ENCODE results near the gene LILRB3. TPM values are rescaled to one million over a fixed set of nuclear protein-coding genes. Genes with fewer than 3 reads are reported as not detected.
A peak's percentile ranks its signal among the peaks of the same experiment; 100 is the strongest.
"Not testable (repeated sequence)": the region's sequence is repeated elsewhere in the genome, so short reads cannot be mapped to it uniquely, and the experiment has no call there.

Gene LILRB3
- total RNA-seq, 1 donor from 2014 or later: not detected

DNA sequence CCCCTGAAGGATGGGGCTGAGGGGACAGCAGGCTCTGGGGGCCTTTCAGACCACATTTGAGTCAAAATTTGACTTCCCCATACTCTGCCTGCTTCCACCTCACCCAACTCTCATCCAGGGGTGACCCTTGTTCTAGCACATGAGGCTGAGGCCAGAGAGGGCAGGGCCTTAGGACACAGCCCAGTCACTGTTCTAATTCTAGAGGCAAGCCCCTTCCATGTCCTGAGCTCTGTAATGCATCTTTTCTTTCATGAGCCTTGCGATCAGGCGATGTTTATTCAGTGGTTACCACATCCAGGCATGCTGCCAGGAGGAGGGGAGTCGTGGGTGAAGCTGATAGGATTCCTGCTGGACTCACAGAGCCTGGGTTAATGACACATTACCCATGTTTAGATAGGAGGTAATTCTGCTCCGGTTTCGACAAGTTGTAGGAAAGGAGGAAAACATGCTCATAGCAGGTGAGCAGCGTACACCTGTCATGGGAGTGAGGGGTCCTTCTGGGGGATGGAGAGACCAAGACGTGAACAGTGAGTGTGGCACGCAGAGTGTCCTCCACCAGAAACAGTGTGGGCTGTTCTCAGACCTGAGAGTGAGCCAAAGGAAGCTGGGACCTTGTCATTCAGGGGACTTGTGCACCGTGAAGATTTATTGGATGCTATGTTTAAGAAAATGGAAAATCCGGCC lies 12.9 kb downstream of the LILRB3 start:
- peak overlapping the region; percentile 81 for H3K27ac Mint-ChIP-seq
- H3K36me3 Mint-ChIP-seq: peaks cover 24% of the 10 kb centered on the region
- peak in 1 of 2 experiments; percentile 79 for DNase-seq (ENCODE audit: low spot score in 2 of 2, unreplicated experiment in 2 of 2)
- H3K9me3 Mint-ChIP-seq: no peaks in the 10 kb centered on the region
- H3K4me1 Mint-ChIP-seq: peaks cover 45% of the 10 kb centered on the region
- no peaks in the 10 kb centered on the region for H3K27me3 Mint-ChIP-seq (ENCODE audit: low read depth)
- no peak for TF ChIP-seq CTCF (IDR thresholded peaks at IDR 0.05; ENCODE audit: unreplicated experiment)
- H3K4me3 Mint-ChIP-seq: no peak overlapping the region

- TF ChIP-seq CTCF (IDR thresholded peaks at IDR 0.05; ENCODE audit: unreplicated experiment): no peak
- Mint-ChIP-seq H3K27me3 (ENCODE audit: low read depth) (no peaks in the 10 kb centered on the region), H3K4me3 (no peak overlapping the region), H3K4me1 (peaks cover 52% of the 10 kb centered on the region), H3K27ac (peak overlapping the region; percentile 81), H3K9me3 (no peaks in the 10 kb centered on the region), H3K36me3 (peaks cover 26% of the 10 kb centered on the region)
- no peak for DNase-seq (ENCODE audit: low spot score in 2 of 2, unreplicated experiment in 2 of 2)
Observed at GRCh38 chr19:54209058-54209810, 13.6 kb downstream of the LILRB3 start.

DNA sequence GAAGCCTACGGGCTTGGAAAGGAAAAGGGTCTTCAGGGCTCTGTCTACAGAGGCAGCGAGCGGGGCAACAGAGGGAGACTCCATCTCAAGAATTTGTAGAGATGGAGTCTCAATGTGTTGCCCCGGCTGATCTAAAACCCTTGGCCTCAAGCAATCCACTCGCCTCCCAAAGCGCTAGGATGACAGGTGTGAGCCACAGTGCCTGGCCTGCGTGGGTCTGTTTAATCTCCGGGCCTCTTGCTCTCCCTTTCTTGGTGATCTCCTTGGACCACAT lies 14.1 kb downstream of the LILRB3 start:
- Mint-ChIP-seq H3K4me1 (peaks cover 56% of the 10 kb centered on the region), H3K36me3 (peaks cover 26% of the 10 kb centered on the region), H3K27me3 (ENCODE audit: low read depth) (no peaks in the 10 kb centered on the region), H3K4me3 (no peak overlapping the region), H3K27ac (peak overlapping the region; percentile 94), H3K9me3 (no peaks in the 10 kb centered on the region)
- no peak for TF ChIP-seq CTCF (IDR thresholded peaks at IDR 0.05; ENCODE audit: unreplicated experiment)
- DNase-seq (ENCODE audit: low spot score in 2 of 2, unreplicated experiment in 2 of 2): no peak

- no peak overlapping the region for H3K4me3 Mint-ChIP-seq
- H3K27me3 Mint-ChIP-seq (ENCODE audit: low read depth): no peaks in the 10 kb centered on the region
- H3K36me3 Mint-ChIP-seq: peaks cover 28% of the 10 kb centered on the region
Observed at GRCh38 chr19:54207983-54208783, 14.6 kb downstream of the LILRB3 start.

GRCh38 chr19:54207676-54207982 lies 15.2 kb downstream of the LILRB3 start:
- Mint-ChIP-seq H3K4me1 (peaks cover 67% of the 10 kb centered on the region), H3K4me3 (no peak overlapping the region), H3K27ac (peak overlapping the region; percentile 94), H3K27me3 (ENCODE audit: low read depth) (no peaks in the 10 kb centered on the region), H3K9me3 (no peaks in the 10 kb centered on the region), H3K36me3 (peaks cover 30% of the 10 kb centered on the region)
- TF ChIP-seq CTCF (IDR thresholded peaks at IDR 0.05; ENCODE audit: unreplicated experiment): no peak
- no peak for DNase-seq (ENCODE audit: low spot score in 2 of 2, unreplicated experiment in 2 of 2)

More at GRCh38 chr19:54207983-54208783, 14.6 kb downstream of the LILRB3 start:
- no peak for TF ChIP-seq CTCF (IDR thresholded peaks at IDR 0.05; ENCODE audit: unreplicated experiment)
- no peak for DNase-seq (ENCODE audit: low spot score in 2 of 2, unreplicated experiment in 2 of 2)
- H3K27ac Mint-ChIP-seq: peak overlapping the region; percentile 94
- no peaks in the 10 kb centered on the region for H3K9me3 Mint-ChIP-seq
- peaks cover 61% of the 10 kb centered on the region for H3K4me1 Mint-ChIP-seq

DNA sequence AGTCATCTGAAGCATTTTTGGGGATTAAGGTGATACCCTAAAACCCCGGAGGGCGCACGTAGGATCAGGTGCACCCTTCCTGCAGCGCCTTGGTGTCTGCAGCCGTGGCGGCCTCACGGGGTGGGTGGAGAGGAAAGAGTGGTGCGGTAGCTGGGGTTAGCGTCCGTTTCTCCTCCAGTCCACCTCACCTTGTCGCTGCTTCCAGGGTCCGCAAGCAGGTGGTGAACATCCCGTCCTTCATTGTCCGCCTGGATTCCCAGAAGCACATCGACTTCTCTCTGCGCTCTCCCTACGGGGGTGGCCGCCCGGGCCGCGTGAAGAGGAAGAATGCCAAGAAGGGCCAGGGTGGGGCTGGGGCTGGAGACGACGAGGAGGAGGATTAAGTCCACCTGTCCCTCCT lies 15.6 kb downstream of the LILRB3 start:
- peaks cover 71% of the 10 kb centered on the region for H3K4me1 Mint-ChIP-seq
- H3K36me3 Mint-ChIP-seq: peaks cover 33% of the 10 kb centered on the region
- H3K4me3 Mint-ChIP-seq; DNase-seq (ENCODE audit: low spot score in 2 of 2, unreplicated experiment in 2 of 2); H3K9me3 Mint-ChIP-seq; H3K27me3 Mint-ChIP-seq (ENCODE audit: low read depth): not testable (repeated sequence)
- peak overlapping the region; percentile 94 for H3K27ac Mint-ChIP-seq
